Osteocyte (in vitro differentiated cells): ENCODE measurements around the gene BET1L. TPM values are rescaled to one million over a fixed set of nuclear protein-coding genes. Genes with fewer than 3 reads are reported as not detected.

ENCODE experiments used
- DNase-seq: peaks from one replicate; pipeline ENCODE4 v3.0.0; 2021; ENCODE audit warnings: mixed read lengths; ENCODE audit not compliant: unreplicated experiment; ENCODE audit errors: extremely low spot score
- H3K27ac Mint-ChIP-seq: one replicate; pipeline ENCODE4 v1.8.0; 2021; ENCODE audit warnings: mild to moderate bottlenecking, mixed read lengths; ENCODE audit not compliant: unreplicated experiment
- H3K27me3 Mint-ChIP-seq: one replicate; pipeline ENCODE4 v1.8.0; 2021; ENCODE audit warnings: mixed read lengths; ENCODE audit not compliant: unreplicated experiment
- H3K36me3 Mint-ChIP-seq: one replicate; pipeline ENCODE4 v1.8.0; 2021; ENCODE audit warnings: mixed read lengths; ENCODE audit not compliant: unreplicated experiment
- H3K4me1 Mint-ChIP-seq: one replicate; pipeline ENCODE4 v1.8.0; 2021; ENCODE audit warnings: mixed read lengths; ENCODE audit not compliant: unreplicated experiment
- H3K4me3 Mint-ChIP-seq: one replicate; pipeline ENCODE4 v1.8.0; 2021; ENCODE audit warnings: mild to moderate bottlenecking, moderate library complexity, mixed read lengths; ENCODE audit not compliant: unreplicated experiment
- H3K9me3 Mint-ChIP-seq: one replicate; pipeline ENCODE4 v1.8.0; 2021; ENCODE audit warnings: mixed read lengths; ENCODE audit not compliant: unreplicated experiment
- CTCF ChIP-seq: fragments of 200-600 bp; sonication (generic); IDR thresholded peaks from 2 replicates; pipeline ENCODE4 v1.5.0; 2021; ENCODE audit warnings: antibody characterized with exemption, mild to moderate bottlenecking, moderate library complexity
- long read RNA-seq: library from polyadenylated mRNA; unstranded; transcript quantifications from one replicate; pipeline ENCODE4 v2.0.0, GENCODE V29; 2021
- total RNA-seq: library from RNA; stranded (reverse); gene quantifications from 2 replicates; pipeline ENCODE4 v1.2.1, GENCODE V29; 2021

BET1L gene
- total RNA-seq = 54.6 and 59.3 TPM in 2 replicates
- long read RNA-seq, transcript BET1L-203 (4 exons, 2,819 nt) = major isoform, 29 of 37 reads
- long read RNA-seq, partial matches to known transcripts = 0 of 37 reads
- long read RNA-seq, other reads (novel, unspliced or antisense) = 7 of 37 reads

GRCh38 chr11:207208-207862, at the start of gene BET1L, which contains the start of gene RIC8A:
Gene BET1L, minus strand, starts transcription at chr11:207399. Its CDS starts 78 bp downstream, at chr11:207321.
Gene RIC8A, plus strand, starts transcription at chr11:207708. Its CDS starts 1,147 bp downstream, at chr11:208855.
- TF ChIP-seq CTCF = no peak
- peaks cover 33% of the 10 kb centered on the region for H3K4me1 Mint-ChIP-seq
- H3K36me3 Mint-ChIP-seq = peaks cover 23% of the 10 kb centered on the region
- H3K27ac Mint-ChIP-seq = peak within 1 kb of the TSS; percentile 99
- H3K9me3 Mint-ChIP-seq = no peaks in the 10 kb centered on the region
- DNase-seq = peak; percentile 99
- H3K4me3 Mint-ChIP-seq = peak within 1 kb of the TSS; percentile 94
- no peaks in the 10 kb centered on the region for H3K27me3 Mint-ChIP-seq

- no peak for DNase-seq
- Mint-ChIP-seq H3K27ac (no peak overlapping the region), H3K4me1 (no peaks in the 10 kb centered on the region), H3K36me3 (peaks cover 17% of the 10 kb centered on the region), H3K27me3 (peaks cover 2% of the 10 kb centered on the region), H3K9me3 (no peaks in the 10 kb centered on the region), H3K4me3 (no peak overlapping the region)
- TF ChIP-seq CTCF = no peak
These were observed 48.6 kb upstream of the BET1L start for GRCh38 chr11:255816-256215.

- no peaks in the 10 kb centered on the region for H3K9me3 Mint-ChIP-seq
- H3K27ac Mint-ChIP-seq = no peak overlapping the region
- peaks cover 2% of the 10 kb centered on the region for H3K27me3 Mint-ChIP-seq
- no peaks in the 10 kb centered on the region for H3K4me1 Mint-ChIP-seq
- DNase-seq = no peak
- TF ChIP-seq CTCF = no peak
- H3K4me3 Mint-ChIP-seq = no peak overlapping the region
- peaks cover 20% of the 10 kb centered on the region for H3K36me3 Mint-ChIP-seq
These were observed 48.0 kb upstream of the BET1L start for GRCh38 chr11:255176-255575.

GRCh38 chr11:253886-254270, 46.7 kb upstream of the BET1L start:
- no peaks in the 10 kb centered on the region for H3K4me1 Mint-ChIP-seq
- no peak overlapping the region for H3K4me3 Mint-ChIP-seq
- no peak for TF ChIP-seq CTCF
- H3K9me3 Mint-ChIP-seq = no peaks in the 10 kb centered on the region
- peaks cover 2% of the 10 kb centered on the region for H3K27me3 Mint-ChIP-seq
- peak; percentile 51 for DNase-seq
- peaks cover 27% of the 10 kb centered on the region for H3K36me3 Mint-ChIP-seq
- H3K27ac Mint-ChIP-seq = no peak overlapping the region

- H3K9me3 Mint-ChIP-seq = no peaks in the 10 kb centered on the region
- no peak overlapping the region for H3K27ac Mint-ChIP-seq
- no peak overlapping the region for H3K4me3 Mint-ChIP-seq
- no peaks in the 10 kb centered on the region for H3K4me1 Mint-ChIP-seq
- no peak for TF ChIP-seq CTCF
- no peaks in the 10 kb centered on the region for H3K27me3 Mint-ChIP-seq
- peaks cover 31% of the 10 kb centered on the region for H3K36me3 Mint-ChIP-seq
- DNase-seq = peak; percentile 81
These were observed 46.1 kb upstream of the BET1L start for GRCh38 chr11:253160-253885.
